ENCODE measurements around the gene NME3. TPM values are rescaled to one million over a fixed set of nuclear protein-coding genes. Genes with fewer than 3 reads are reported as not detected.
A peak's percentile ranks its signal among the peaks of the same experiment; 100 is the strongest.

NME3 gene
- total and polyA plus RNA-seq, 2 of the 13 experiments (the other 11 are each of a cell fraction or from before 2014, with no cell fraction given), result 10.4 to 15.9 TPM

- TF ChIP-seq ZNF382 (CRISPR knock-in tag; IDR thresholded peaks at IDR 0.05; ENCODE audit: borderline replicate concordance) (no peak), RBAK (CRISPR knock-in tag; IDR thresholded peaks at IDR 0.05) (no peak), ZNF136 (CRISPR knock-in tag; IDR thresholded peaks at IDR 0.05; ENCODE audit: low read depth) (peak; percentile 34; the same call in 1 of the 2 replicates), ZNF205 (CRISPR knock-in tag; IDR thresholded peaks at IDR 0.05) (peak; percentile 87), HMGA1 (CRISPR knock-in tag; conservative IDR thresholded peaks at IDR 0.05) (no peak), ZBTB38 (CRISPR knock-in tag; IDR thresholded peaks at IDR 0.05) (peak; percentile 73), GRHL1 (CRISPR knock-in tag; conservative IDR thresholded peaks at IDR 0.05) (no peak), ZNF589 (CRISPR knock-in tag; conservative IDR thresholded peaks at IDR 0.05) (0 out of 2 replicates have a peak, but pooled peaks have one; percentile 93), JUN (CRISPR knock-in tag; IDR thresholded peaks at IDR 0.05) (0 out of 2 replicates have a peak, but pooled peaks have one; percentile 41), KLF9 (CRISPR knock-in tag; IDR thresholded peaks at IDR 0.05; ENCODE audit: low read depth) (0 out of 2 replicates have a peak, but pooled peaks have one; percentile 39), ZSCAN21 (CRISPR knock-in tag; IDR thresholded peaks at IDR 0.05; ENCODE audit: borderline replicate concordance) (peak; percentile 81), ZBTB49 (CRISPR knock-in tag; IDR thresholded peaks at IDR 0.05; ENCODE audit: borderline replicate concordance) (peak; percentile 35; the same call in 1 of the 2 replicates), NFRKB (IDR thresholded peaks at IDR 0.05) (no peak), ZFP36 (IDR thresholded peaks at IDR 0.05; ENCODE audit: borderline replicate concordance, low read depth, low read length, partially characterized antibody) (no peak), NCOA1 (CRISPR knock-in tag; IDR thresholded peaks at IDR 0.05) (peak; percentile 97), SP4 (CRISPR knock-in tag; IDR thresholded peaks at IDR 0.05) (peak; percentile 67), NCOA5 (CRISPR knock-in tag; IDR thresholded peaks at IDR 0.05) (no peak), ZNF784 (CRISPR knock-in tag; IDR thresholded peaks at IDR 0.05; ENCODE audit: borderline replicate concordance) (peak; percentile 67; the same call in 1 of the 2 replicates), MED1 (CRISPR knock-in tag; IDR thresholded peaks at IDR 0.05) (peak; percentile 89), FOSL2 (CRISPR knock-in tag; IDR thresholded peaks at IDR 0.05) (peak; percentile 51; the same call in 1 of the 2 replicates), SOX13 (IDR thresholded peaks at IDR 0.05) (no peak), SOX13 (CRISPR knock-in tag; conservative IDR thresholded peaks at IDR 0.05 in 1 of 2, IDR thresholded peaks at IDR 0.05 in 1 of 2) (0 out of 4 replicates have a peak, but pooled peaks of 1 of the 2 experiments have one; percentile 32), HNRNPLL (IDR thresholded peaks at IDR 0.05; ENCODE audit: low read depth, low read length, poor library complexity, severe bottlenecking) (peak; percentile 64), ZNF746 (CRISPR knock-in tag; IDR thresholded peaks at IDR 0.05) (peak; percentile 71; the same call in 1 of the 2 replicates)
- TF ChIP-seq, protein P1, sequence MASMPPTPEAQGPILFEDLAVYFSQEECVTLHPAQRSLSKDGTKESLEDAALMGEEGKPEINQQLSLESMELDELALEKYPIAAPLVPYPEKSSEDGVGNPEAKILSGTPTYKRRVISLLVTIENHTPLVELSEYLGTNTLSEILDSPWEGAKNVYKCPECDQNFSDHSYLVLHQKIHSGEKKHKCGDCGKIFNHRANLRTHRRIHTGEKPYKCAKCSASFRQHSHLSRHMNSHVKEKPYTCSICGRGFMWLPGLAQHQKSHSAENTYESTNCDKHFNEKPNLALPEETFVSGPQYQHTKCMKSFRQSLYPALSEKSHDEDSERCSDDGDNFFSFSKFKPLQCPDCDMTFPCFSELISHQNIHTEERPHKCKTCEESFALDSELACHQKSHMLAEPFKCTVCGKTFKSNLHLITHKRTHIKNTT (CRISPR knock-in tag; IDR thresholded peaks at IDR 0.05), result no peak
Measured at GRCh38 chr16:1772908-1773702, 1.8 kb upstream of the NME3 start, which contains the start of gene MRPS34 (continued).

Measured in HepG2 (cell line).